Right ventricle myocardium inferior (tissue), 1 donor: ENCODE measurements around the gene MDGA2. TPM values are rescaled to one million over a fixed set of nuclear protein-coding genes. Genes with fewer than 3 reads are reported as not detected.

Source experiments
- ATAC-seq: fragments of 200-7000 bp; cut with Tn5 transposase; one replicate; pipeline ENCODE4 v1.9.1; 2020; ENCODE audit warnings: mild to moderate bottlenecking, moderate library complexity
- DNase-seq: peaks from one replicate; pipeline ENCODE4 v3.0.0; 2021; ENCODE audit errors: missing footprints
- intact Hi-C: fragments of 100-400 bp; cut with DNase I; formaldehyde crosslinking; loops from one replicate; pipeline ENCODE4 v1.11.0; 2022
- total RNA-seq: library from RNA; stranded (reverse); fragmentation: NEBNext Ultra II Directional; extraction: Animal tissue kit (Norgen Biotek cat#: 25700); gene quantifications from one replicate; pipeline ENCODE4 v1.2.1, GENCODE V29; 2021
- donor health status: DM: no; HTN: yes; CAD: no; lungs with severe emphysema.

The MDGA2 gene
- total RNA-seq, 1 donor from 2014 or later, result not detected

DNA sequence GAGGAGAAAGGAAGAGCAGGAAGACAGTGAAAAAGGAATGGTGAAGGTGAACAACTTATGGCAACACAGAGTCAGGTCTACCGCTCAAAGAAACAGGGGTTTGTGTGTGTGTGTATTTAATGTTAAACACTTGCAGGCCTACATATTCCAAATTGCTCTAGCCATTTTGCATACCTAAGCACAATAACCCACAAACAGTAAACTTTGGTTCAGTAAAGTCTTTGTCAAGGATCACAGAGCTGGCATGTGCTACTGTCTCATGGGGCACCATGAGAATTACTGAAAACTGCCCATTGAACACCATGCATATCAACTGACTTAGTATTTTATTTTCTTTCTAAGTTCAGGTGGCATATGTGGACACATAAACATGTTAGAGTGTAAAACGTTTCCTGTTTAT, 163.6 kb downstream of the MDGA2 start:
- intact Hi-C loops, result no loop called here
- ATAC-seq (no peak), DNase-seq (no peak)

- no peak for ATAC-seq
- intact Hi-C loops, result no loop called here
- no peak for DNase-seq
Observed at GRCh38 chr14:47509957-47510356, 165.4 kb downstream of the MDGA2 start.

GRCh38 chr14:47507861-47508260, 167.5 kb downstream of the MDGA2 start:
- DNase-seq (no peak), ATAC-seq (no peak)
- intact Hi-C loops, result no loop called here

DNA sequence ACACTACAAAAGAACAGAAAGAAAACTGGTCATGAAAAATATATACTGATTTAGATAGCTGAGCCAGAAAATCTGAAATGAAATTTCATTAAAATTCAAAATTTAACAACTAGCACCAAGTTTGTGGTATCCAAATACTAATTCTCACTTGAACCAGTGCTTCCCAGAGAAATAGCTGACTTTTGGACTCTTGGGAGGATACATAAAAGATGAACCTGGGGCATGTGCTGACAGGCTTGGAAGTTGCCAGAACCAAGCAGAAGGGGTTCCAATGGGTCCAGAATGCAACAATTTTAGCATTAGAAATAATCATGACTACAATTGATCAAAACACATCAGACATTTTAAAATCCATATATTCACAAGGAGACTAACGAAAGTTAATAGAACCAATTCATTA, 175.0 kb downstream of the MDGA2 start:
- intact Hi-C loops, result no loop called here
- DNase-seq (no peak), ATAC-seq (no peak)

DNA sequence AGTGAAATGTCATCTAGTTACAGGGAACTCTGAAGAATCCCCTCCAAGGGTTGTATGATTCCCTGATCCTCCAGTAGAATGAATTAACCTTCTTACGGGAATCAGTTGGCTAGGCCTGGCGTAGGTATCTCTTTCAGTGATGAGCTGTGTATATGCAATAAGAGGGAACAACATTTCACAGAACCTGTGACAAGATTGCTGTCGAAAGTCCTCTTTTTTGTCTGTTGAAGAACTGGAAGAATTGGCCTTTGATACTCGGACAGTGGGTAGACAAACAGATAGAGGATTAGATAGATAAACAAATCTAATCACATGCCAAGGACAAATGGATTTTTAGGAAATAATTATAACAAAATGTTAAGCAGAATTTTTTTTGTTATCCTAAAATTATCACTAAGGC, 184.6 kb downstream of the MDGA2 start:
- DNase-seq (no peak), ATAC-seq (no peak)
- intact Hi-C loops, result no loop called here

DNA sequence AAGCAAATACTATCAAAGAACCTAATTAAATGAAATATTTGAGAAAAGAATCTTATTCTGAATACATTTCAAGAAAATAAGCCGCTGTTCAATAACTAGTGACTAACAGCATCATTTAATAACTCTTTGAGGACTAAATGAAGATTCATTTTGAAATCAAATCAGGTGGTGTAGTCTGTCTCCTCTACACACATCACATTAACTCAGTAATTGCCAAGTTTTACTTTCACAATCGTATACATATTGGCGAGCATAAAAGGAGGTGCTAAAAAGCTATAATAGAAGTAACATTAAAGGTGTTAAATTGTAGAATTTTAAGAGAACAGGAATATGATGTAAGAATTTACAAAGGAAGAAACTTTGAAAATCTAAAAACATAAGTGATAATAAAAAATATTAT, 185.1 kb downstream of the MDGA2 start:
- no peak for DNase-seq
- no peak for ATAC-seq
- intact Hi-C loops, result no loop called here

DNA sequence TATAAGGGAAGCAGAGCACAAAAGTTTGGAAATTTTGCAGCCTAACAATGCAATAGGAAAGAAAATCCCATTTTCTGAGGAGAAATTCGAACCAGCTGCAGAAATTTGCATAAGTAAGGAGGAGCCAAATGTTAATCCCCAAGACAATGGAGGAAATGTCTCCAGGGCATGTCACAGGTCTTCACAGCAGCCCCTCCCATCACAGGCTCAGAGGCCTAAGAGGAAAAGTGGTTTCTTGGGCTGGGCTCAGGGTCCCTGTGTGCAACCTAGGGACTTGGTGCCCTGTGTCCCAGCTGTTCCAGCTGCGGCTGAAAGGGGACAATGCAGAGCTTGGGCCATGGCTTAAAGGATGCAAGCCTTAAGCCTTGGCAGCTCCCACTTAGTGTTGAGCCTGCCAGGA, 190.0 kb downstream of the MDGA2 start:
- intact Hi-C loops, result no loop called here
- DNase-seq, result no peak
- no peak for ATAC-seq

- intact Hi-C loops, result no loop called here
- DNase-seq (no peak), ATAC-seq (no peak)
Observed at GRCh38 chr14:47483449-47483848, 192.0 kb downstream of the MDGA2 start.

- no peak for ATAC-seq
- DNase-seq, result no peak
- intact Hi-C loops, result no loop called here
Observed at GRCh38 chr14:47471075-47471474, 204.3 kb downstream of the MDGA2 start.

- intact Hi-C loops, result no loop called here
- no peak for ATAC-seq
- no peak for DNase-seq
Observed at GRCh38 chr14:47466916-47467315, 208.5 kb downstream of the MDGA2 start.

GRCh38 chr14:47454025-47454424, 221.4 kb downstream of the MDGA2 start:
- DNase-seq (no peak), ATAC-seq (no peak)
- intact Hi-C loops, result no loop called here

- intact Hi-C loops, result no loop called here
- DNase-seq, result no peak
- ATAC-seq, result no peak
Observed at GRCh38 chr14:47447076-47447475, 228.3 kb downstream of the MDGA2 start.

- ATAC-seq, result no peak
- DNase-seq, result no peak
Observed at GRCh38 chr14:47442211-47442610, 233.2 kb downstream of the MDGA2 start.

DNA sequence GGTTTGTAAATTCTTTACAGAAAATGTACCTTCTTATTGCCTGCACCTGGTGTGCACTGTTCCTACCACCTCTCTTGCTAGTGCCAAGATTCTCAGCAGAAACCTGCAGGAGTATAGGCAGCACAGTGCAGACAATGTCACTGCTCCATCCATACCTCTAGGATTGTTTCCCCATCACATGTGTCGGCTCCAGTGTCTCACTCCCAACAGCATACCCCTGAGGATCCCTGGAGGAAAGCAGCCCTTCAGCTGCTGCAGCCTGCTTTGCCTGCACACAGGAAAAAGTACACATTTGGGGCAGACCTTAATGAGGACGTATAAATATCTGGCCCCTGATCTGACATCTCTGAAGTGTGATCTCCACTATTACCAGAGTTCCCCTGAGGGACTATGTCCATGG, 235.5 kb downstream of the MDGA2 start:
- intact Hi-C loops, result no loop called here
- DNase-seq (no peak), ATAC-seq (no peak)

More at GRCh38 chr14:47442211-47442610, 233.2 kb downstream of the MDGA2 start:
- intact Hi-C loops, result no loop called here

GRCh38 chr14:47438650-47439140, 236.7 kb downstream of the MDGA2 start:
- ATAC-seq (no peak), DNase-seq (no peak)
- intact Hi-C loops, result no loop called here

- ATAC-seq, result no peak
- DNase-seq, result no peak
- intact Hi-C loops, result no loop called here
Observed at GRCh38 chr14:47435331-47435965, 240.0 kb downstream of the MDGA2 start.

GRCh38 chr14:47427629-47428028, 247.8 kb downstream of the MDGA2 start:
- no peak for ATAC-seq
- DNase-seq, result no peak
- intact Hi-C loops, result no loop called here

DNA sequence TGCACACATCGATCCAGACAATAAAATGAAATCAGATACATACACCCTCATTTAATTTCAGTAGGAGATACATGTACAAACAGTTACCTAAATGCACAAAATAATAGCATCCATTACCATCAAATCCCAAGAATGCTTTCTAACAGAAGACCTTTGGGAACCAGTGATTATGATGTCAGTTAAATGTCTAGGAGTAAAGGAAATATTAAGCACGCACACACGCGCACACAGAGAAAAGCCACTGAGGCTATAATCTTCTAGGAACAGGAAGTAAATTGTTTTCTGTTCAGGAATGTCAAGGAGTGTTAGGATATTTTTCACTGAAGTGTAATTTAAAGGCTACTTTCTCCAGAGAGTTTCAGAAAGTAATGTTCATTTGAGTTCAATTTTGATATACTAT, 250.1 kb downstream of the MDGA2 start:
- intact Hi-C loops, result no loop called here
- DNase-seq, result no peak
- no peak for ATAC-seq

- DNase-seq (no peak), ATAC-seq (no peak)
- intact Hi-C loops, result no loop called here
Observed at GRCh38 chr14:47422191-47422590, 253.2 kb downstream of the MDGA2 start.

- no peak for DNase-seq
- ATAC-seq, result no peak
- intact Hi-C loops, result no loop called here
Observed at GRCh38 chr14:47411523-47411922, 263.9 kb downstream of the MDGA2 start.

DNA sequence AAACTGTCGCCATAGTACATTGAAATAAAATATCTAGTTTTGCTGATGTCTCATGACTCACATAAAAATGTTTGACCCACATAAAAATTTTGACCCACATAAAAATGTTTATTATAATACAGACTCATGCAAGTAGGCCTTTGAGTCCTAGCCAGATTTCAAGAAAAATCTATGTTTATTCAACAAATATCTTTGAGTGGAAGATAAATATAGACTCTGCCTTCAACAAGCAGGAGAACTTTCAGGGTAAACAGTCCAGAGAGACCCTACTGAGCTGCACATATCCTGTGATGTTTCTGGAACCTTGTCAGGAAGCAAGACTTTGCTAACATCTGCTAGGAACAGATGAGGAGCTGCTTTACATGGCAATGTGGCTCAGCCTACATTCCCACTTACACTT, 283.1 kb downstream of the MDGA2 start:
- DNase-seq (no peak), ATAC-seq (no peak)
- intact Hi-C loops, result no loop called here
